B cell (primary cell): ENCODE results near the gene CCDC122.

Experiments used
- EZH2 ChIP-seq: IDR thresholded peaks from 2 replicates; pipeline ENCODE4 v1.6.1; 2012; ENCODE audit warnings: borderline replicate concordance, low read depth, mild to moderate bottlenecking, moderate library complexity, low read length; ENCODE audit not compliant: insufficient read depth, poor library complexity, severe bottlenecking
- TF ChIP-seq, protein P1 (sequence below): fragments of 200-600 bp; IDR thresholded peaks from one replicate; pipeline ENCODE4 v1.8.0; 2022; ENCODE audit warnings: antibody characterized with exemption, mild to moderate bottlenecking

DNA sequence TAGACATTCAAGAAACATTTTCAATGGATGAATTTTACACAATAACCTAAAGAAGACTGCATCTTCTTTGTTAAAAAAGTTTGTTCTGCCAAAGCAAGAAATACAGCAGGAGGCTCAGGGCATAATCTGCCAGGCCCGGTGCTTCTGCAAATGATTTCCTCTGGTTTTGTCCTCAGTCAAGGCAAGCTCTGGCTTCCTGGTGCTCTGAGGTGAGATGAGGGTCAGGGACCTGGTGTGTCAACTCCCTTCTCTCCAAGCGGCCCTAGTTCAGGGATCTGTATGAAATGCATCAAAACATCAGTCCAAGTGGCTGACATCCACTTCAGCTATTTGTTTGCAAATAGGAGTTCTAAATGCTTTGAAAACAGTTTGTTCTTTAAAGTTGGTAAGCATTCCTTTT lies 31.7 kb upstream of the CCDC122 start:
- TF ChIP-seq, protein P1, sequence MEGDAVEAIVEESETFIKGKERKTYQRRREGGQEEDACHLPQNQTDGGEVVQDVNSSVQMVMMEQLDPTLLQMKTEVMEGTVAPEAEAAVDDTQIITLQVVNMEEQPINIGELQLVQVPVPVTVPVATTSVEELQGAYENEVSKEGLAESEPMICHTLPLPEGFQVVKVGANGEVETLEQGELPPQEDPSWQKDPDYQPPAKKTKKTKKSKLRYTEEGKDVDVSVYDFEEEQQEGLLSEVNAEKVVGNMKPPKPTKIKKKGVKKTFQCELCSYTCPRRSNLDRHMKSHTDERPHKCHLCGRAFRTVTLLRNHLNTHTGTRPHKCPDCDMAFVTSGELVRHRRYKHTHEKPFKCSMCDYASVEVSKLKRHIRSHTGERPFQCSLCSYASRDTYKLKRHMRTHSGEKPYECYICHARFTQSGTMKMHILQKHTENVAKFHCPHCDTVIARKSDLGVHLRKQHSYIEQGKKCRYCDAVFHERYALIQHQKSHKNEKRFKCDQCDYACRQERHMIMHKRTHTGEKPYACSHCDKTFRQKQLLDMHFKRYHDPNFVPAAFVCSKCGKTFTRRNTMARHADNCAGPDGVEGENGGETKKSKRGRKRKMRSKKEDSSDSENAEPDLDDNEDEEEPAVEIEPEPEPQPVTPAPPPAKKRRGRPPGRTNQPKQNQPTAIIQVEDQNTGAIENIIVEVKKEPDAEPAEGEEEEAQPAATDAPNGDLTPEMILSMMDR, result no peak
- no peak for TF ChIP-seq EZH2
